OCI-LY7 (cell line): ENCODE measurements around the gene HSD17B10. TPM values are rescaled to one million over a fixed set of nuclear protein-coding genes. Genes with fewer than 3 reads are reported as not detected.
A peak's percentile ranks its signal among the peaks of the same experiment; 100 is the strongest.

Source experiments
- BruUV-seq: library from RNA; stranded (reverse); fragments of 400-500 nt; replicated peaks from 2 replicates; lab custom pipeline; 2021; lab: Mats Ljungman, UMichigan
- CTCF ChIA-PET: fragments of 300-600 bp; sonication (Branson Sonifier 250); formaldehyde crosslinking; loops from one replicate; lab custom pipeline; 2022; ENCODE audit warnings: antibody characterized with exemption; ENCODE audit not compliant: unreplicated experiment; lab: Charles Lee
- POLR2A ChIA-PET: fragments of 300-600 bp; sonication (Branson Sonifier 250); formaldehyde crosslinking; loops from one replicate; lab custom pipeline; 2022; ENCODE audit warnings: antibody characterized with exemption; lab: Charles Lee
- DNase-seq: peaks from one replicate; pipeline ENCODE4 v3.0.0-alpha.2; 2015; ENCODE audit warnings: low spot score
- H2AFZ ChIP-seq: fragments of 200-600 bp; sonication (generic), shearing (Covaris generic); 2 replicates; pipeline ENCODE4 v1.6.1; 2014; ENCODE audit warnings: mild to moderate bottlenecking, antibody characterized with exemption, low read length, moderate library complexity
- H3K27ac ChIP-seq: fragments of 200-600 bp; sonication (generic); 2 replicates; pipeline ENCODE4 v1.5.1; 2014; ENCODE audit warnings: mixed run types, low read depth, mild to moderate bottlenecking, moderate library complexity, low read length, inconsistent platforms; ENCODE audit not compliant: poor library complexity, severe bottlenecking
- H3K36me3 ChIP-seq: fragments of 200-600 bp; sonication (generic); 2 replicates; pipeline ENCODE4 v1.6.1; 2014; ENCODE audit warnings: mild to moderate bottlenecking, antibody characterized with exemption, low read length, moderate library complexity, mixed read lengths; ENCODE audit not compliant: insufficient read depth
- H3K4me1 ChIP-seq: fragments of 200-600 bp; sonication (generic); 2 replicates; pipeline ENCODE4 v1.5.1; 2014; ENCODE audit warnings: mild to moderate bottlenecking, low read length; ENCODE audit not compliant: insufficient read depth, poor library complexity, severe bottlenecking
- H3K4me2 ChIP-seq: fragments of 200-600 bp; sonication (generic); 2 replicates; pipeline ENCODE4 v1.6.1; 2014; ENCODE audit warnings: mild to moderate bottlenecking, low read length
- H3K4me3 ChIP-seq: fragments of 200-600 bp; sonication (generic); 2 replicates; pipeline ENCODE4 v1.5.1; 2014; ENCODE audit warnings: mild to moderate bottlenecking, low read depth, low read length; ENCODE audit not compliant: poor library complexity, severe bottlenecking
- H3K79me2 ChIP-seq: fragments of 200-600 bp; sonication (generic); 2 replicates; pipeline ENCODE4 v1.6.1; 2016; ENCODE audit warnings: low read depth, mild to moderate bottlenecking, low read length, moderate library complexity, mixed read lengths; ENCODE audit not compliant: insufficient read depth
- H3K9me2 ChIP-seq: fragments of 200-600 bp; sonication (generic); 2 replicates; pipeline ENCODE4 v1.6.1; 2016; ENCODE audit warnings: mild to moderate bottlenecking, low read length, mixed read lengths; ENCODE audit not compliant: insufficient read depth
- H3K9me3 ChIP-seq: fragments of 200-600 bp; sonication (generic); 2 replicates; pipeline ENCODE4 v1.6.1; 2014; ENCODE audit warnings: mild to moderate bottlenecking, mixed run types, low read length, mixed read lengths
- H4K20me1 ChIP-seq: fragments of 200-600 bp; sonication (generic); 2 replicates; pipeline ENCODE4 v1.6.1; 2014; ENCODE audit warnings: mild to moderate bottlenecking, antibody characterized with exemption, low read length, moderate library complexity, mixed read lengths; ENCODE audit not compliant: insufficient read depth
- EZH2phosphoT487 ChIP-seq: fragments of 200-600 bp; sonication (generic); IDR thresholded peaks from 2 replicates; pipeline ENCODE4 v1.6.1; 2018; ENCODE audit warnings: low read depth, borderline replicate concordance, mild to moderate bottlenecking, mixed run types, antibody characterized with exemption, low read length, moderate library complexity, mixed read lengths
- intact Hi-C: fragments of 100-400 bp; cut with micrococcal nuclease; formaldehyde crosslinking; loops from one replicate; pipeline ENCODE4 v1.10.0; 2022; ENCODE audit not compliant: unreplicated experiment
- total RNA-seq, 2 experiments: library from RNA; depleted of rRNA in 1 of 2; stranded (reverse); fragments of >200 nt in 1 of 2; shearing (Covaris generic) in 1 of 2; gene quantifications; 2 replicates each; pipeline ENCODE4 v1.2.3, GENCODE V29; 2014 to 2022
- TF ChIP-seq, protein P1 (sequence below): fragments of 200-600 bp; sonication (generic); conservative IDR thresholded peaks from 2 replicates; pipeline ENCODE4 v1.5.1; 2014; ENCODE audit warnings: mild to moderate bottlenecking, antibody characterized with exemption, low read length, moderate library complexity, mixed read lengths

The HSD17B10 gene
- total RNA-seq, 2 experiments from 2014 or later: 107 to 123 TPM

DNA sequence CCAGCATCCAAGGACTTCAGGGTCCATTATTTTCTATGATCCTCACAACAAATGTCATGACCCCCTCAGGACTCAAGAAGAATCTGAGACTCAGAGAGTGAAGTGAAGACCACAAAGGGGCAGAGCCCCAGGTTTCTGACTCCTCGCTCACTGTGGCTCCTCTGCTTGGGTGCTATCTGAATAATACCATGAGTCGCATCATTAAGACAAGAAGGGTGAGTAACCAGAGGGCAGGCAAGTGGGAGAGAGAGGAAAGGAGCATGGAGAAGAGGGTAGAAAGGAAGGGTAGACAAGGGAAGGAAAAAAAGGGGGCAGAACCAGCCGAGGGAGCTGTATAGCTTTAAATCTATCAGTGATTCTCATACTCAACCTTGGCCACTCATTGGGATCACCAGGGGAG is 15.5 kb upstream of the HSD17B10 start:
- intact Hi-C loops: no loop called here
- no peaks in the 10 kb centered on the region for H3K79me2 ChIP-seq

DNA sequence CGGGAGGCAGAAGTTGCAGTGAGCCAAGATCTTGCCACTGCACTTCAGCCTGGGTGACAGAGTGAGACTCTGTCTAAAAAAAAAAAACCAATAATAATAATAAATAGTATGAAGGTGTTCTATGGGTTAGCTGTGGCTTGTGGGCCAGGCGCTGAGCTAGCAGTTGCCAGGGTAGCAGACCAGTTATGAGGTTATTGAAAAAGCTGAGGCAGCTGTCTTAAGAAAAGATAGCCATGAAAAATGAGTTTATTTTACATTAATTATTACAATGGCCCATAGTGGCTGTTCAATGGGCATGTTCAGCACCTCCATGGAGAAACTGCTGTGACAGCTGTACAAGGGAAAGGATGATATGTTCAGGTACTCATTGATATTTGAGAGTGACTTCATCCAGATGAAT is 13.3 kb upstream of the HSD17B10 start:
- Histone ChIP-seq H3K27ac (no peak overlapping the region), H4K20me1 (no peaks in the 10 kb centered on the region), H3K4me1 (no peaks in the 10 kb centered on the region), H3K4me2 (no peak overlapping the region), H3K4me3 (no peak overlapping the region), H3K9me2 (no peaks in the 10 kb centered on the region), H3K79me2 (no peaks in the 10 kb centered on the region), H3K36me3 (no peaks in the 10 kb centered on the region), H3K9me3 (no peaks in the 10 kb centered on the region), H2AFZ (no peak overlapping the region)
- DNase-seq: no peak
- ChIA-PET CTCF (no interaction called here), POLR2A (interaction anchor here (0.7 kb wide), 1 partner anchor 1517 kb away, joined by 3 read pairs; no protein-coding TSS in a partner anchor)
- intact Hi-C loops: no loop called here
- BruUV-seq: no TSS peak
- TF ChIP-seq, protein P1, sequence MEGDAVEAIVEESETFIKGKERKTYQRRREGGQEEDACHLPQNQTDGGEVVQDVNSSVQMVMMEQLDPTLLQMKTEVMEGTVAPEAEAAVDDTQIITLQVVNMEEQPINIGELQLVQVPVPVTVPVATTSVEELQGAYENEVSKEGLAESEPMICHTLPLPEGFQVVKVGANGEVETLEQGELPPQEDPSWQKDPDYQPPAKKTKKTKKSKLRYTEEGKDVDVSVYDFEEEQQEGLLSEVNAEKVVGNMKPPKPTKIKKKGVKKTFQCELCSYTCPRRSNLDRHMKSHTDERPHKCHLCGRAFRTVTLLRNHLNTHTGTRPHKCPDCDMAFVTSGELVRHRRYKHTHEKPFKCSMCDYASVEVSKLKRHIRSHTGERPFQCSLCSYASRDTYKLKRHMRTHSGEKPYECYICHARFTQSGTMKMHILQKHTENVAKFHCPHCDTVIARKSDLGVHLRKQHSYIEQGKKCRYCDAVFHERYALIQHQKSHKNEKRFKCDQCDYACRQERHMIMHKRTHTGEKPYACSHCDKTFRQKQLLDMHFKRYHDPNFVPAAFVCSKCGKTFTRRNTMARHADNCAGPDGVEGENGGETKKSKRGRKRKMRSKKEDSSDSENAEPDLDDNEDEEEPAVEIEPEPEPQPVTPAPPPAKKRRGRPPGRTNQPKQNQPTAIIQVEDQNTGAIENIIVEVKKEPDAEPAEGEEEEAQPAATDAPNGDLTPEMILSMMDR: no peak
- no peak for TF ChIP-seq EZH2phosphoT487

More for the DNA sequence above, 15.5 kb upstream of the HSD17B10 start:
- H3K4me3 ChIP-seq: no peak overlapping the region
- H3K4me1 ChIP-seq: no peaks in the 10 kb centered on the region
- DNase-seq: no peak
- no peaks in the 10 kb centered on the region for H3K9me3 ChIP-seq
- ChIA-PET POLR2A (no interaction called here), CTCF (no interaction called here)
- no peaks in the 10 kb centered on the region for H4K20me1 ChIP-seq
- no peaks in the 10 kb centered on the region for H3K9me2 ChIP-seq
- H3K27ac ChIP-seq: no peak overlapping the region
- no peak overlapping the region for H3K4me2 ChIP-seq
- BruUV-seq: no TSS peak
- no peaks in the 10 kb centered on the region for H3K36me3 ChIP-seq
- TF ChIP-seq, protein P1: no peak
- TF ChIP-seq EZH2phosphoT487: no peak
- H2AFZ ChIP-seq: no peak overlapping the region

DNA sequence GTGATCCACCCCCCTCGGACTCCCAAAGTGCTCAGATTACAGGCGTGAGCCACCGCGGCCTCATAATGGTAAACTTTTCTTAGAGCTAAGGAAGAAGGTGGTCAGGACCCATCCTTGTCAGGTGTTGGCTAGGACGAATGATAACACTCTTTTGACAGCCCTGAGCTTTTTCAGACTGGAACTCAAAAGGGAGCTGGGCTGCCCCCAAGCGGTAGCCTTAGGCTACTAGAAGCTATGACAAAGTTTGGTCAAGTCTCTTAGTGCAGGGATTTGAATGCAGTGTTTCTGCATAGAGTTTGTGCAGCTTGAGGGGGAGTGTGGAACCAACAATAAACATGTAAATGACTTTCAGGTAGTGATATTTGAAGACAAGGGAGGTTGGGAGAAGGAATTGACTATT is 11.8 kb upstream of the HSD17B10 start:
- Histone ChIP-seq H3K4me3 (no peak overlapping the region), H3K4me1 (no peaks in the 10 kb centered on the region), H3K4me2 (no peak overlapping the region), H3K36me3 (no peaks in the 10 kb centered on the region), H3K9me2 (no peaks in the 10 kb centered on the region), H3K79me2 (no peaks in the 10 kb centered on the region), H3K27ac (no peak overlapping the region), H3K9me3 (no peaks in the 10 kb centered on the region), H2AFZ (no peak overlapping the region), H4K20me1 (no peaks in the 10 kb centered on the region)
- no peak for DNase-seq
- BruUV-seq: no TSS peak
- CTCF ChIA-PET: no interaction called here
- POLR2A ChIA-PET: interaction anchor here (1.2 kb wide), 1 partner anchor 16 kb away, joined by 3 read pairs; no protein-coding TSS in a partner anchor
- TF ChIP-seq, protein P1: 0 out of 2 replicates have a peak, but pooled peaks have one; percentile 14
- no peak for TF ChIP-seq EZH2phosphoT487
- intact Hi-C loops: no loop called here
